Panc1 (cell line): ENCODE measurements around the gene MYBPH. TPM values are rescaled to one million over a fixed set of nuclear protein-coding genes. Genes with fewer than 3 reads are reported as not detected.

Experiments used
- ATAC-seq: fragments of 200-7000 bp; cut with Tn5 transposase; 2 replicates; pipeline ENCODE4 v1.9.1; 2020; ENCODE audit warnings: mild to moderate bottlenecking, moderate library complexity
- BruUV-seq: library from RNA; stranded (reverse); fragments of 400-500 nt; replicated peaks from 2 replicates; lab custom pipeline; 2021; lab: Mats Ljungman, UMichigan
- CTCF ChIA-PET: fragments of 300-600 bp; sonication (Branson Sonifier 250); formaldehyde crosslinking; loops from one replicate; lab custom pipeline; 2022; ENCODE audit warnings: antibody characterized with exemption; lab: Charles Lee
- POLR2A ChIA-PET: fragments of 300-600 bp; sonication (Branson Sonifier 250); formaldehyde crosslinking; loops from one replicate; lab custom pipeline; 2022; ENCODE audit warnings: antibody characterized with exemption; lab: Charles Lee
- DNase-seq: peaks from one replicate; pipeline ENCODE4 v3.0.0-alpha.2; 2010; ENCODE audit warnings: low read depth, low spot score
- H3K27ac ChIP-seq: 2 replicates; pipeline ENCODE4 v1.5.1; 2011; ENCODE audit warnings: mild to moderate bottlenecking, low read length, inconsistent platforms
- H3K27me3 ChIP-seq: fragments of 200-500 bp; sonication (Bioruptor generic); 2 replicates; pipeline ENCODE4 v1.6.0; 2014; ENCODE audit warnings: low read length, inconsistent platforms; ENCODE audit not compliant: control insufficient read depth, insufficient read depth
- H3K36me3 ChIP-seq: fragments of 200-500 bp; sonication (Bioruptor generic); 2 replicates; pipeline ENCODE4 v1.5.1; 2014; ENCODE audit warnings: inconsistent platforms, mild to moderate bottlenecking, low read length, moderate library complexity; ENCODE audit not compliant: control insufficient read depth, insufficient read depth
- H3K4me1 ChIP-seq: 2 replicates; pipeline ENCODE4 v1.5.1; 2011; ENCODE audit warnings: inconsistent platforms, mild to moderate bottlenecking, low read length, moderate library complexity; ENCODE audit not compliant: control insufficient read depth, insufficient read depth
- H3K4me3 ChIP-seq, 2 experiments: 2 replicates each; pipeline ENCODE4 v1.5.1; 2011 to 2012; ENCODE audit warnings: low read depth in 2 of 2, low read length in 2 of 2, mild to moderate bottlenecking in 2 of 2, inconsistent platforms in 1 of 2, moderate library complexity in 1 of 2
- H3K9me3 ChIP-seq: fragments of 200-500 bp; sonication (Bioruptor generic); 2 replicates; pipeline ENCODE4 v1.5.1; 2014; ENCODE audit warnings: low read depth, mild to moderate bottlenecking, inconsistent platforms, low read length, moderate library complexity; ENCODE audit not compliant: control insufficient read depth, insufficient read depth
- CTCF ChIP-seq: fragments of 450-650 bp; IDR thresholded peaks from 2 replicates; pipeline ENCODE4 v1.5.1; 2017; ENCODE audit warnings: mild to moderate bottlenecking
- POLR2AphosphoS5 ChIP-seq: IDR thresholded peaks from 2 replicates; pipeline ENCODE4 v1.6.1; 2012; ENCODE audit warnings: mild to moderate bottlenecking, low read depth, low read length, moderate library complexity
- REST ChIP-seq, 2 experiments: IDR thresholded peaks; 2 replicates each; pipeline ENCODE4 v1.6.1; 2011 to 2012; ENCODE audit warnings: low read depth in 2 of 2, control low read depth in 1 of 2, low read length in 1 of 2, mild to moderate bottlenecking in 1 of 2, moderate library complexity in 1 of 2; ENCODE audit not compliant: insufficient read depth in 1 of 2
- SIN3A ChIP-seq: IDR thresholded peaks from 2 replicates; pipeline ENCODE4 v1.6.1; 2012; ENCODE audit warnings: low read depth, mild to moderate bottlenecking, low read length, moderate library complexity, borderline replicate concordance; ENCODE audit not compliant: insufficient read depth
- TCF7L2 ChIP-seq: IDR thresholded peaks from 2 replicates; pipeline ENCODE4 v1.6.1; 2011; ENCODE audit warnings: mild to moderate bottlenecking, low read depth, low read length, inconsistent platforms
- in situ Hi-C: cut with HindIII; loops from 2 replicates; pipeline ENCODE4 v1.10.0; 2016; ENCODE audit warnings: low sequenced_read_pairs, low pct_unique_long_range_greater_than_20kb
- intact Hi-C: fragments of 100-400 bp; cut with micrococcal nuclease; formaldehyde crosslinking; loops from one replicate; pipeline ENCODE4 v1.10.0; 2022; ENCODE audit not compliant: unreplicated experiment
- total RNA-seq: library from RNA; stranded (reverse); gene quantifications from one replicate; pipeline ENCODE4 v1.2.1, GENCODE V29; 2021; ENCODE audit not compliant: unreplicated experiment

MYBPH gene
- total RNA-seq, 1 experiment from 2014 or later: not detected

- BruUV-seq: no TSS peak
- no peaks in the 10 kb centered on the region for H3K27me3 ChIP-seq
- POLR2A ChIA-PET: no interaction called here
- peak; percentile 51 for DNase-seq
- TF ChIP-seq SIN3A (no peak), REST (IDR thresholded peaks at IDR 0.05; ENCODE audit: insufficient read depth in 1 of 2, low read depth in 2 of 2, low read length in 1 of 2) (no peak), TCF7L2 (no peak), POLR2AphosphoS5 (no peak), CTCF (peak; percentile 94)
- H3K4me3 ChIP-seq: no peak overlapping the region
- intact Hi-C loops: loop anchor here (2.0 kb wide), 2 partner anchors 56 to 134 kb away; no protein-coding TSS in a partner anchor
- no peaks in the 10 kb centered on the region for H3K36me3 ChIP-seq
- peak; percentile 87 for ATAC-seq
- in situ Hi-C loops: no loop called here
- H3K4me1 ChIP-seq: no peaks in the 10 kb centered on the region; the same call in 1 of the 2 replicates
- H3K27ac ChIP-seq: no peak overlapping the region
- CTCF ChIA-PET: interaction anchor here (0.5 to 3.9 kb wide), 3 partner anchors 55 to 132 kb away, joined by 3 to 19 read pairs (median 4); no protein-coding TSS in a partner anchor
- no peaks in the 10 kb centered on the region for H3K9me3 ChIP-seq
These were observed 3.2 kb downstream of the MYBPH start for GRCh38 chr1:203172184-203173010.

GRCh38 chr1:203171341-203172183 is 4.1 kb downstream of the MYBPH start:
- no peak overlapping the region for H3K4me3 ChIP-seq
- intact Hi-C loops: loop anchor here (2.0 kb wide), 2 partner anchors 55 to 133 kb away; no protein-coding TSS in a partner anchor
- no peaks in the 10 kb centered on the region for H3K27me3 ChIP-seq
- TF ChIP-seq REST (IDR thresholded peaks at IDR 0.05; ENCODE audit: insufficient read depth in 1 of 2, low read depth in 2 of 2, low read length in 1 of 2) (no peak), POLR2AphosphoS5 (no peak), SIN3A (no peak), TCF7L2 (no peak), CTCF (no peak)
- ATAC-seq (no peak), DNase-seq (no peak)
- no TSS peak for BruUV-seq
- in situ Hi-C loops: no loop called here
- H3K4me1 ChIP-seq: no peaks in the 10 kb centered on the region; the same call in 1 of the 2 replicates
- H3K36me3 ChIP-seq: no peaks in the 10 kb centered on the region
- CTCF ChIA-PET: interaction anchor here (1.2 to 3.9 kb wide), 2 partner anchors 54 to 131 kb away, joined by 4 to 19 read pairs; no protein-coding TSS in a partner anchor
- no peaks in the 10 kb centered on the region for H3K9me3 ChIP-seq
- POLR2A ChIA-PET: no interaction called here
- no peak overlapping the region for H3K27ac ChIP-seq
